ENCODE measurements around the gene VWCE. TPM values are rescaled to one million over a fixed set of nuclear protein-coding genes. Genes with fewer than 3 reads are reported as not detected.

VWCE gene
- total RNA-seq, 1 experiment from 2014 or later: 2.5 TPM

- H4K20me1 ChIP-seq (ENCODE audit: insufficient read depth): no peaks in the 10 kb centered on the region
- no peak overlapping the region for H3K4me2 ChIP-seq (ENCODE audit: low read length)
- H3K79me2 ChIP-seq (ENCODE audit: insufficient read depth, low read length): no peaks in the 10 kb centered on the region
- H2AFZ ChIP-seq (ENCODE audit: low read depth, low read length, poor library complexity, severe bottlenecking): no peak overlapping the region
- no peak overlapping the region for H3K27ac ChIP-seq (ENCODE audit: low read depth, low read length)
- ChIA-PET RAD21 (ENCODE audit: low non-redundant PET in 1 of 2, low total read pairs in 2 of 2, uncharacterized antibody in 2 of 2, unreplicated experiment in 2 of 2) (no interaction called here), CTCF (no interaction called here), POLR2A (no interaction called here)
- H3K4me3 ChIP-seq (replicated peaks in 1 of 2; ENCODE audit: low read depth in 1 of 2, low read length in 2 of 2): no peak overlapping the region
- H3K9ac ChIP-seq (ENCODE audit: low read length): no peak overlapping the region
- H3K9me3 ChIP-seq (ENCODE audit: control insufficient read depth in 1 of 2, insufficient read depth in 1 of 2, low read depth in 1 of 2, low read length in 2 of 2): no peaks in the 10 kb centered on the region
- DNase-seq (ENCODE audit: low read depth, low spot score): no peak
- BruUV-seq (replicated peaks): no TSS peak
- H3K27me3 ChIP-seq (ENCODE audit: insufficient read depth, low read length): no peaks in the 10 kb centered on the region
- no peaks in the 10 kb centered on the region for H3K9me2 ChIP-seq (ENCODE audit: insufficient read depth)
- TF ChIP-seq EZH2phosphoT487 (IDR thresholded peaks at IDR 0.05; ENCODE audit: borderline replicate concordance) (no peak), MAX (IDR thresholded peaks at IDR 0.05) (no peak), ATF3 (IDR thresholded peaks at IDR 0.05) (no peak), ZFX (IDR thresholded peaks at IDR 0.05) (no peak)
- no peaks in the 10 kb centered on the region for H3K36me3 ChIP-seq (ENCODE audit: control insufficient read depth in 1 of 2, insufficient read depth in 2 of 2, low read length in 2 of 2)
- no peak for ATAC-seq
- intact Hi-C loops (cut with micrococcal nuclease): no loop called here
- no peaks in the 10 kb centered on the region for H3K4me1 ChIP-seq (ENCODE audit: control insufficient read depth in 1 of 2, insufficient read depth in 2 of 2, low read length in 2 of 2)
Observed at GRCh38 chr11:61274084-61274483, 21.0 kb downstream of the VWCE start.

GRCh38 chr11:61273178-61274078 lies 21.7 kb downstream of the VWCE start:
- Histone ChIP-seq H3K4me3 (replicated peaks in 1 of 2; ENCODE audit: low read depth in 1 of 2, low read length in 2 of 2) (no peak overlapping the region), H3K79me2 (ENCODE audit: insufficient read depth, low read length) (no peaks in the 10 kb centered on the region), H3K4me1 (ENCODE audit: control insufficient read depth in 1 of 2, insufficient read depth in 2 of 2, low read length in 2 of 2) (no peaks in the 10 kb centered on the region), H3K36me3 (ENCODE audit: control insufficient read depth in 1 of 2, insufficient read depth in 2 of 2, low read length in 2 of 2) (no peaks in the 10 kb centered on the region), H3K9me3 (ENCODE audit: control insufficient read depth in 1 of 2, insufficient read depth in 1 of 2, low read depth in 1 of 2, low read length in 2 of 2) (no peaks in the 10 kb centered on the region), H3K9me2 (ENCODE audit: insufficient read depth) (no peaks in the 10 kb centered on the region), H3K4me2 (ENCODE audit: low read length) (no peak overlapping the region), H4K20me1 (ENCODE audit: insufficient read depth) (no peaks in the 10 kb centered on the region), H3K27ac (ENCODE audit: low read depth, low read length) (no peak overlapping the region), H3K9ac (ENCODE audit: low read length) (no peak overlapping the region), H3K27me3 (ENCODE audit: insufficient read depth, low read length) (no peaks in the 10 kb centered on the region), H2AFZ (ENCODE audit: low read depth, low read length, poor library complexity, severe bottlenecking) (no peak overlapping the region)
- intact Hi-C loops (cut with micrococcal nuclease): no loop called here
- ChIA-PET CTCF (no interaction called here), RAD21 (ENCODE audit: low non-redundant PET in 1 of 2, low total read pairs in 2 of 2, uncharacterized antibody in 2 of 2, unreplicated experiment in 2 of 2) (no interaction called here), POLR2A (no interaction called here)
- no peak for TF ChIP-seq TCF7L2 (IDR thresholded peaks at IDR 0.05; ENCODE audit: borderline replicate concordance, extremely low read depth, insufficient read depth, insufficient read length)
- no peak for TF ChIP-seq FOSL1 (IDR thresholded peaks at IDR 0.05; ENCODE audit: low read depth)
- no peak for TF ChIP-seq POLR2A (IDR thresholded peaks at IDR 0.05; ENCODE audit: borderline replicate concordance, extremely low read depth, insufficient read depth, insufficient read length)
- TF ChIP-seq CBX3 (IDR thresholded peaks at IDR 0.05; ENCODE audit: low read depth): no peak
- TF ChIP-seq ZFX (IDR thresholded peaks at IDR 0.05): no peak
- TF ChIP-seq EGR1 (IDR thresholded peaks at IDR 0.05; ENCODE audit: low read depth): no peak
- TF ChIP-seq SIN3A (IDR thresholded peaks at IDR 0.05; ENCODE audit: low read depth): no peak
- no peak for TF ChIP-seq SRF (IDR thresholded peaks at IDR 0.05; ENCODE audit: low read depth)
- no peak for TF ChIP-seq CEBPB (IDR thresholded peaks at IDR 0.05; ENCODE audit: low read depth)
- TF ChIP-seq EZH2phosphoT487 (IDR thresholded peaks at IDR 0.05; ENCODE audit: borderline replicate concordance): no peak
- TF ChIP-seq MAX (IDR thresholded peaks at IDR 0.05): no peak
- TF ChIP-seq ELF1 (IDR thresholded peaks at IDR 0.05; ENCODE audit: borderline replicate concordance, low read depth): no peak
- no peak for TF ChIP-seq ZNF274 (IDR thresholded peaks at IDR 0.05; ENCODE audit: low read depth, low read length)
- TF ChIP-seq RAD21 (IDR thresholded peaks at IDR 0.05; ENCODE audit: low read depth): no peak
- BruUV-seq (replicated peaks): no TSS peak
- no peak for DNase-seq (ENCODE audit: low read depth, low spot score)
- no peak for ATAC-seq
